GM18517 (cell line): ENCODE results near the gene DNAJC4.

Source experiments
- ATAC-seq: cut with Tn5 transposase; IDR thresholded peaks from one replicate; pipeline ENCODE4 v1.9.1; 2021; ENCODE audit warnings: mild to moderate bottlenecking, moderate library complexity; ENCODE audit not compliant: unreplicated experiment

The DNAJC4 gene

GRCh38 chr11:64255135-64256128 is 25.1 kb downstream of the DNAJC4 start:
- ATAC-seq = no peak

- ATAC-seq = no peak
Measured at GRCh38 chr11:64256300-64256699, 26.0 kb downstream of the DNAJC4 start.

GRCh38 chr11:64258356-64258755 is 28.0 kb downstream of the DNAJC4 start:
- ATAC-seq = no peak

- ATAC-seq = no peak
Measured at GRCh38 chr11:64258946-64259532, 28.7 kb downstream of the DNAJC4 start.

GRCh38 chr11:64259533-64260067 is 29.3 kb downstream of the DNAJC4 start:
- ATAC-seq = no peak

GRCh38 chr11:64260147-64260708 is 29.9 kb downstream of the DNAJC4 start:
- no peak for ATAC-seq

- ATAC-seq = no peak
Measured at GRCh38 chr11:64261556-64262080, 31.3 kb downstream of the DNAJC4 start.

- no peak for ATAC-seq
Measured at GRCh38 chr11:64262271-64263002, 32.1 kb downstream of the DNAJC4 start.

GRCh38 chr11:64263021-64263946 is 32.9 kb downstream of the DNAJC4 start:
- ATAC-seq = no peak

- no peak for ATAC-seq
Measured at GRCh38 chr11:64263947-64264317, 33.6 kb downstream of the DNAJC4 start.

GRCh38 chr11:64264371-64264852 is 34.1 kb downstream of the DNAJC4 start:
- ATAC-seq = no peak

- ATAC-seq = no peak
Measured at GRCh38 chr11:64265176-64266160, 35.1 kb downstream of the DNAJC4 start.

- no peak for ATAC-seq
Measured at GRCh38 chr11:64266339-64266738, 36.0 kb downstream of the DNAJC4 start.

- no peak for ATAC-seq
Measured at GRCh38 chr11:64267207-64267945, 37.0 kb downstream of the DNAJC4 start.

- ATAC-seq = no peak
Measured at GRCh38 chr11:64268025-64268892, 37.9 kb downstream of the DNAJC4 start.

- peak; percentile 6 for ATAC-seq
Measured at GRCh38 chr11:64268893-64269539, 38.7 kb downstream of the DNAJC4 start.
